A549 treated with Mapracorat at 1 μM for 4 hours (cell line): ENCODE data around the gene UBL5. TPM values are rescaled to one million over a fixed set of nuclear protein-coding genes. Genes with fewer than 3 reads are reported as not detected.

Experiments
- total RNA-seq: library from RNA; stranded (reverse); fragments of 200-300 nt; extraction: Qiagen RNA extraction; gene quantifications from 5 replicates; pipeline ENCODE4 v1.2.3, GENCODE V29; 2022

Gene UBL5
- 399 to 484 TPM (median 422 TPM) in 5 replicates for total RNA-seq

DNA sequence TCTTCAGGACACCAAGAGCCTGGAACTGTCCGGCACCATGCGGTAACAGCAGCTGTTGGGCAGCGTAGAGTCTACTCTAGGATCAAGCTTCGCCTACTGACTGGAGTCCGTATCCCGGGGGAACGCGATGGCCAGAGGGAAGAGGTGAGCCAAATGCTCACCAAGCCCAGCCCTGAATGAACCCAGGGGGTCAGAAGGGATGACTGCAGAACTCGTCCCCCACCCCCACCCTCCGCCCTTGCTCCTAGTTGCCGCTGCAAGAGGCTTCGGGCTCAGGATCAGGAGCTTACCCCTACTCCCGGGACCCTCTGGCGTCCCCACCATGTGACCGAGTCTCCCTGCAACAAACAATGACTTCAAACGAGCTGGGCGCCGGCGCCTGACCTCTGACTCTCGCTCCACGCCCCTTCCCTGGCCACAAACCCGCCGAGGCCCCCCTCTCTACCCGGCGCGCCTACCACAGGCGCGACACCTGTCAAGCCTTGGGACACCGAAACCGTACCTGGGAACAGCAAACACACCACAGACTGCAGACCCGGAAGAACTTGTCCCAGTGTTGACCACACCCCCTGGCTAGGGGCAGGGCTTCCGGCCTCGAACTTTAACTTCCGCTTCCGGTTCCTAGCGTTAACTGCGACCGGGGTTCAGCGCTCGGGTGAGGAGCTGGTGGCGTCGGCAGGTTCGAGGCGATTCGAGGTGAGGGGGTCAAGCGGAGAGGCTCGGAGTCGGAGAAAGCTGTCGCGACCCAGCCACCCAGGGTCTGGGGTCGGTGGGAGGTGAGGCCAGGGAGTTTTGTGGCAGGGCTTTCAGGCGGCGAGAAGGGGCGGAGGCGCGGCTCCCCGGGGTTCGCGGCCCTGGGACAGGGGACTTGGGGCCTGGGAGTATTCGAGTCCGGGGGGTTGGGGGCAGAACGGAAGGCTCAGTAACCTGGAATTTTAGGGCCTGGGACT, at the start of gene UBL5:
Gene UBL5, plus strand, starts transcription at position 630 of the 950 bp plus-strand sequence. CDS start 420 bp downstream, outside the sequence.

DNA sequence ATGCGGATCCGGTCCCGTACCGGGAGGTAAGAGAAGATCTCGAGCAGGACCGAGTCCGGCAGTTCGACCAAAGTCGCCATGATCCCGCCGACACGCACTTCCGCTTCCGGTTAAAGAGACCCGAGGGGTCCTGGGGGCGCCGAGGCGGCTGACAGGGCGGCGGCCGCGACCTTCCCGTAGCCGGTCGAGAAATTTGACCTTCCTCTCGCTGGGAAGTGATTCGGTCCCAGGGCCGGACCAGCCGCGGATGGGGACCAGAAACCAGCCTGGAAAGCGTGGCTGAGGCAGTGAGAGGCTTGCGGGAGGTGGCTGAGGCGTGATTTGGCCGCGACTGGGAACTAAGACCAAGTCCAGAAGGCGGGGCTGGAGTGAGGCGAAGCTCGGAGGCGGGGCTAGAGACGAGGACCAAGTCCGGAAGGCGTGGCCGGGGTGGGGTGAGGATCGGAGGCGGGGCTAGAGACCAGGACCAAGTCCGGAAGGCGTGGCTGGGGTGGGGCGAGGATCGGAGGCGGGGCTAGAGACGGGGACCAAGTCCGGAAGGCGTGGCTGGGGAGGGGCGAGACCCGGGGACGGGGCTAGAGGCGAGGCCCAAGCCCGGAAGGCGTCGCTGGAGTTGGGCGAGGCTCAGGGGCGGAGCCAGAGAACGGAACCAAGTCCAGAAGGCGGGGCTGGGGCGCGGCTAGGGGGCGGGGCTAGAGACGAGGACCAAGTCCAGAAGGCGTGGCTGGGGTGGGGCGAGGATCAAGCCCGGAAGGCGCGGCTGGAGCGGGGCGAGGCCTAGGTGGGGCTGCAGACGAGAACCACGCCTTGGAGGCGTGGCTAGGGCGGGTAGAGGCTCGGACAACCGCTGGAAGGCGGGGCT, 8.8 kb upstream of the UBL5 start, which contains the start of gene FBXL12:
Gene FBXL12, minus strand, starts transcription at position 346 of the 862 bp plus-strand sequence. Its CDS starts 266 bp downstream, at position 80.

DNA sequence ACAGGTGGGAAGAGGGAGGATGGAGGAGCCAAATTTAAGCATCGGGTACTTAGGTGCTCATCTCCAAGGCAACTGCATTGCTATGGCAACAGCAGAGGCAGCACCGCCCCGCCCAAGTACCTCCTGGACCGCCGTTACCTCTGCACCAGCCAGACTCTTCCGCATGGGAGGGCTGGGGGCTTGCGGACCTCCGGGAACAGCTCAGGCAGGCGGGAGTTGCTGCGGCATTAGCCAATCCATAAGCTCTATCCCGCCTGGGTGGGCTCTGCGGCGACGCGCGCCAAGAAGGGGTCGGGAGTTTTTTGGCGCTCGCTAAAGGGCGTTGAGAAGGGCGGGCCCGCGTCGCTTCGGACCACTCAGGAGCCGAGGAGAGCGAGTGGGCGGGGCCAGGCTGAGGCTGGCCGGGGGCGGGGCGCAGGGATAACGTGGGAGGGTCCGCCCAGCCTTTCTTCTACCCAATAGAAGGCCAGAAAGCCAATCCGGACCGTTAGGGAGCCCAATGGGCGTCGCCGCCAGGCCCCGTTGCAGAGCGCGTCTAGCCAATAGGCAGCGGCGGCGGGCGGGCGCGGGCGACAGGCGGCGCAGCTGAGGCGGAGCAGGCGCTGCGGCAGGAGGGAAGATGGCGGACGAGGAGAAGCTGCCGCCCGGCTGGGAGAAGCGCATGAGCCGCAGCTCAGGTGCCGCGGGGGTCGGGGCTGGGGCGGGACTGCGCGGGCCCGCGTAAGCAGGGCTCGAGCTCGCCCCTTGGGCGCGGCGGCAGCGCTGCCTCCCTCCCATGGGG, 7.2 kb downstream of the UBL5 start, which contains the start of gene PIN1:
Gene PIN1, plus strand, starts transcription at position 593 of the 781 bp plus-strand sequence. Its CDS starts 27 bp downstream, at position 620.

Other genes with a start within 250 kb of the UBL5 start
- 2.8 to 3.7 TPM (median 2.9 TPM) in 5 replicates for gene ZNF121, start 243.4 kb upstream of the UBL5 start, total RNA-seq
- 8.3 to 10.7 TPM (median 9.6 TPM) in 5 replicates for gene ZNF561, start 206.7 kb upstream of the UBL5 start, total RNA-seq
- 4.9 to 6.9 TPM (median 6.2 TPM) in 5 replicates for gene ZNF562, start 152.8 kb upstream of the UBL5 start, total RNA-seq
- gene ZNF846, start 59.2 kb upstream of the UBL5 start, total RNA-seq = 0.72 to 1.2 TPM (median 1.1 TPM) in 5 replicates
- gene FBXL12, start 8.8 kb upstream of the UBL5 start, total RNA-seq = 12.3 to 13.9 TPM (median 12.7 TPM) in 5 replicates
- 55.0 to 80.7 TPM (median 79.5 TPM) in 5 replicates for gene PIN1, start 7.4 kb downstream of the UBL5 start, total RNA-seq
- 9.0 to 11.2 TPM (median 10.7 TPM) in 5 replicates for gene OLFM2, start 108.6 kb downstream of the UBL5 start, total RNA-seq
- 2.6 to 3.7 TPM (median 3.1 TPM) in 5 replicates for gene COL5A3, start 182.6 kb downstream of the UBL5 start, total RNA-seq
- gene RDH8, start 185.6 kb downstream of the UBL5 start, total RNA-seq = 0.21 to 0.65 TPM (median 0.36 TPM) in 5 replicates